ENCODE data around the gene CKMT2.
"Not testable (repeated sequence)": the region's sequence is repeated elsewhere in the genome, so short reads cannot be mapped to it uniquely, and the experiment has no call there.

The CKMT2 gene

DNA sequence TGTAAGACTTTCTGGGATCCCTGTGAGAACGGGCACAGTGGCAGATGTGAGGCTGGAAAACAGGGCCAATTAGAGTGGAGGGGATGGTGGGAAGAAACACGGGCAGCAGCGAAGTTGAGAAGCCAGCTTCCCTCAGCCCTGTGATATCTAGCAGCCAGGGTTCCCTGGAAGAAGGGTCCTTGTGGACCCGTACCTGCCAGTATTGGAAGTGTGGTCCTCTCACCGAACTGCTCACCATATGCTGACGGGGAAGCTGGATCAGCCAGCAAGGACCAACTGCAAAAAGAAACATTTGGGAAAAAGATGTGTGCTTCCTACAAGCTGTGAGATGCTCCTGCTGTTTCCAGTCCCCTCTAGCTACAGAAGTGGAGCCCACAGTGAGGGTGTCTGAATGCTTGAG, 13.6 kb downstream of the CKMT2 start:
- DNase-seq (ENCODE audit: extremely low spot score, insufficient read length, low read depth) (no peak), FAIRE-seq (no peak)

DNA sequence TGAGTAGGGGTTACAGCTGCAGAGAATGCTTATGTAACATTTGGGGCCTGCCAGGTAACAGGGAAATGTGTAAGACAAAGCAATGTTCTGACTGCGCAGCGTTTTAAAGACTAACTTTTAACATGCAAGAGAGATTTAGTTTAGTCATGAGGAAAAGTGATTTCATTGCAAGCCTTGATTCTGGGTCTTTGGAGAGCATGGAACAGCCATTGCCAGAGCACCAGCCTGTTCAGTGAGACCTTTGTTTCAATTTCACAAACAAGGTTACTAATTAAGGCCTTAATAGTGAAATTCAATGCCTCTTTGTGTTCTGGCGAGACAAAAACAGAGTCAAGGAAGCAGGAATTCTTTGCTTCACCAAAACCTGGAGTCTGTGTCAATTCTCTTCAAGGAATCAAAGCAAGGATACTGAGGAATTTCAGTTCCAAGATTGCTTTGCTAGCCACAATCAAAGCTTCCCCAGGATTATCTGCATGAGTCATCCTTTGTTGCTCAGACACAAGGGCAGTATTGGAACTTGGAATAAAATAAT, 14.4 kb downstream of the CKMT2 start:
- FAIRE-seq (no peak), DNase-seq (ENCODE audit: extremely low spot score, insufficient read length, low read depth) (no peak)

DNA sequence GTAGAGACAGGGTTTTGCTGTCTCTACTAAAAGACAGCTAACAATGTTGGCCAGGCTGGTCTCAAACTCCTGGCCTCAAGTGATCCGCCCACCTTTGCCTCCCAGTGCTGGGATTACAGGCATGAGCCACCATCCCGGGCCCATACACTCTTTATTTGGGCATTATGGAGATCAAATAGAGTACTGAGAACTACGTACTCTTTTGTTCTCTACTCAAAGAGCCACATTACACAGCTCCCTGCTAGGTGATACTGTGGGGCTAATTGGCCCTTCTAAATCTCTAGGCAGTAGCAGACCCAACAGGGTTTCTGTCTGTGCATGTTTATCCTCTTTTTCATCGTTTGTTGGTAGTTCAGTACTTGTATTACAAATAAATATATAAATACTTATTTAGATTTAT, 16.1 kb downstream of the CKMT2 start:
- DNase-seq (ENCODE audit: extremely low spot score, insufficient read length, low read depth) = no peak
- FAIRE-seq = no peak

DNA sequence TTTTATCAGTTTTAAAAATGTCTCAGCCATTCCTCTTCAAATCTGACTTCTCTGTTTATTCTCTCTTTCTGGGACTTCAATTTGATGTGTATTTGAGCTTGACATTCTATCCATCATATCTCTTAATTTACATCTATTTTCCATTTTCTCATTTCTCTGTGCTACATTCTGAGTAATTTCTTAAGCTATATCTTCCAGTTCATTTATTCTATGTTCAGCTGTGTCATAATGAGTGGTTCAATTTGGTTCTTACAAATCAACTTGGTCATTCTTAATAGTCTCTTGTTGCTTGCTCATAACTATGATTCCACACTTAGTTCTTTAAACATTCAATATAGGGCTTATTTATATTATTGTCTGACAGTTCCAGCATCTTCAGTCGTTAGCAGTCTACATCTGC, 16.9 kb downstream of the CKMT2 start:
- FAIRE-seq (no peak), DNase-seq (ENCODE audit: extremely low spot score, insufficient read length, low read depth) (no peak)

DNA sequence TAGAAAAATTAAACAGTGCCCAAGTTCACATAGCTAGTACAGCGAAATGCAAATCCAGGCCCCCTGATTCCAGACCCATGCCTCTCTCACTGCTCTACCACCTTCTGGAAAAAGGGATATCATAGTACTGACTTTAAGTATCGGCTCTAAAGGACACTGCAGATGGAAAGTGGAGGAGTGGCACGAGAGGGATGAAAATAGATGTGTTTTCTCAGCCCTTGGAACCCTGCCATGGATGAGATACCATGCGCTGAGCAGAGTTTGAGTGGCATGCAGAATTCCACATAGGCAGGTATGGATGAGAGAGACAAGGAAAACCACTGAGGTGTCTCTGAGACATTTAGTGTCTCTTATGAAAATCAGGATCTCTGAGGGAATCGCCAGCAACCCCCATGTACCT, 18.8 kb downstream of the CKMT2 start:
- no peak for FAIRE-seq
- no peak for DNase-seq (ENCODE audit: extremely low spot score, insufficient read length, low read depth)

DNA sequence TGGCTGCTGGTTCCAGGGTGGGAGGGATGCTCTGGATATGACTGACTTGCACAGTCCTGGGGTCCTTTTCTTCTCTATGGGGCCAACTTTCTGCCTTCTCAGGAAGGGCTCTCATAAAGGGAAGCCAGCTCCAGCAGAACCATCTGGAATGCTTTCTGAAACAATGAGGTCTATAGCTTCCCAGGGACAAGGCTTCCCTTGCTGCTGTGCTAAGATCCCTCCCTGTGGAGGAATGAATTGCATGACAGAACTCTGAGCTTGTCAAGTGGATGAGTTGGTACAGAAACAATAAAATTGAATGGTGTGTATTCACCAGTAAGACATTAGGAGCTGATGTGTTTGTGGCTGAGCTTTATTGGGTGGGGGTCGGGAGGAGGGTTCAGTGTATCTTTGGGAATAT, 19.8 kb downstream of the CKMT2 start:
- DNase-seq (ENCODE audit: extremely low spot score, insufficient read length, low read depth) (no peak), FAIRE-seq (no peak)

DNA sequence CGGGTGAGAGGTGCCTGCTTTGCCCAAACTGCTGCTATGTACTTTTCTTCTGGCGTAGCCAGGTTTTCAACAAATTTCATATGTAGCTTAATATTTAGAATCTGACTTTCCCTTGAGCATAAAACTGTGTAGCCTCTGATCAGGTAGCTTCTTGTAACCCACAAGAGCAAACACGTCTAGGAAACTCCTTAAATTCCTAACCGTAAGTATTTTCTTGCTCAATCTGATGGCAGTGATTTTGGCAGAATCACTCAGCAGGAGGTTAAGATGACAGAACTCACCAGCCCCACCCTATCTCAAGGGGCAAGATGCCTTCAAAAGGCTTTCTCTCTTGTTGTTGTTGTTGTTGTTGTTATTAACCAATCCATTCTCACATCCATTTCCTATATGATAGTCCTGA, 20.8 kb downstream of the CKMT2 start:
- FAIRE-seq (no peak), DNase-seq (ENCODE audit: extremely low spot score, insufficient read length, low read depth) (no peak)

DNA sequence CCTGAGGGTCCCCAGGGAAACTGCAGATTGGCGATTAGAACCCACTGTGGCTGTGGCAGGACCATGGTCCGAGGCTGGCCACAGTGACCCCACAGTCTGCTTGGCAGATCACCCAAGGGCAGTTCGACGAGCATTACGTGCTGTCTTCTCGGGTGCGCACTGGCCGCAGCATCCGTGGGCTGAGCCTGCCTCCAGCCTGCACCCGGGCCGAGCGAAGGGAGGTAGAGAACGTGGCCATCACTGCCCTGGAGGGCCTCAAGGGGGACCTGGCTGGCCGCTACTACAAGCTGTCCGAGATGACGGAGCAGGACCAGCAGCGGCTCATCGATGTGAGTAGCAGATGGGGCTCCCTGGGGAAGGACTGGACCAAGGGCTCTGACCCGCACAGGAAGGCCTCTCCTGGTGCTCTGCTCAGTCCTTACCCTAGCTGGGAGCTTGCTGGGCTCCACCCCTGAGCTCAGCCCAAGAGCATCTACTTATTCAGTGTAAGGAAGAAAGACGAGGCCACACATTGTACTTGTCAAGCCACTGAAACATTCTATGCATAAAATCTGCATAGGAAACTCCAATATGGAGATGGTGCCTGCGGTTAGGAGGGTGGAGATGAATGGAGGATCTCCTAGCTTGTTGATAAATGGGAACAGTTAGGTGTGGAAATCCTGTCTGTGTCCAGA, 21.9 kb downstream of the CKMT2 start:
- no peak for DNase-seq (ENCODE audit: extremely low spot score, insufficient read length, low read depth)
- no peak for FAIRE-seq

DNA sequence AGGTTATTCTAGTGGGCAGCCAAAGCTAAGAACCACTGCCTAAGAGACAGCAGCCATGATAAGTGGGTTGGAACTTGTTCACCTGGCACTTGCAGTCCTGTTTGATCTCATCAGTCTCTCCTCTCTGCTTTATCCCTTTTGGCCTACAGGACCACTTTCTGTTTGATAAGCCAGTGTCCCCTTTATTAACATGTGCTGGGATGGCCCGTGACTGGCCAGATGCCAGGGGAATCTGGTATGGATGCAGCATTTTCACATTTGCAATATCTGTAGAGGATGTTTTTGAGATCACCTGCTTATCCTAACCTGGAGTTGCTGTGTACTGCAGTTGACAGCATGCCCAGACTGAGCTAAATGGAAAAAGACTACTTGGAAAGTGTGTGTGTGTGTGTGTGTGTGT, 23.6 kb downstream of the CKMT2 start:
- DNase-seq (ENCODE audit: extremely low spot score, insufficient read length, low read depth) (no peak), FAIRE-seq (no peak)

DNA sequence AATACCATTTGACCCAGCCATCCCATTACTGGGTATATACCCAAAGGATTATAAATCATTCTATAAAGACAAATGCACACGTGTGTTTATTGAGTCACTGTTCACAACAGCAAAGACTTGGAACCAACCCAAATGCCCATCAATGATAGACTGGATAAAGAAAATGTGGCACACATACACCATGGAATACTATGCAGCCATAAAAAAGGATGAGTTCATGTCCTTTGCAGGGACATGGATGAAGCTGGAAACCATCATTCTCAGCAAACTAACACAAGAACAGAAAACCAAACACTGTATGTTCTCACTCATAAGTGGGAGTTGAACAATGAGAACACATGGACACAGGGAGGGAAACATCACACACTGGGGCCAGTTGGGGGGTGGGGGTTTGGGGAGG, 29.7 kb downstream of the CKMT2 start:
- not testable (repeated sequence) for DNase-seq (ENCODE audit: extremely low spot score, insufficient read length, low read depth); FAIRE-seq

DNA sequence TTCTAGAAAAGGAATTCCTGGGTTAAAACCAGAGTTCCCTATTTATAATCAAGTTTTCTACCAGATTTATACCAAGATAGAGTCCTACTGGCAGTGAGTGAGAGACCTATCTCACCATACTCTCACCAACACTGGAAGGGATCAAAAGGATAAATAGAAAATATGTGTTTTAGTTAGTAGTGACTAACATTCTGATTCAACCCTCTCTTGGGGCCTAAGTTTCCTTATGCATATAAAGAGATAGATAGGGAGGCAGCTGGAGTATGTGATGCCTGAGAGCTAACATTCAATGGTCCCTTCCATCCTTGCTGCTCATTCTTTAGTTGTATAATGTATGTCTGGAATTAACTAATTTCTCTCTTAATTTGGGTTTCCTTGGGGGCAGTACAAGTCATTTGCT, 32.0 kb downstream of the CKMT2 start:
- FAIRE-seq (no peak), DNase-seq (ENCODE audit: extremely low spot score, insufficient read length, low read depth) (no peak)

DNA sequence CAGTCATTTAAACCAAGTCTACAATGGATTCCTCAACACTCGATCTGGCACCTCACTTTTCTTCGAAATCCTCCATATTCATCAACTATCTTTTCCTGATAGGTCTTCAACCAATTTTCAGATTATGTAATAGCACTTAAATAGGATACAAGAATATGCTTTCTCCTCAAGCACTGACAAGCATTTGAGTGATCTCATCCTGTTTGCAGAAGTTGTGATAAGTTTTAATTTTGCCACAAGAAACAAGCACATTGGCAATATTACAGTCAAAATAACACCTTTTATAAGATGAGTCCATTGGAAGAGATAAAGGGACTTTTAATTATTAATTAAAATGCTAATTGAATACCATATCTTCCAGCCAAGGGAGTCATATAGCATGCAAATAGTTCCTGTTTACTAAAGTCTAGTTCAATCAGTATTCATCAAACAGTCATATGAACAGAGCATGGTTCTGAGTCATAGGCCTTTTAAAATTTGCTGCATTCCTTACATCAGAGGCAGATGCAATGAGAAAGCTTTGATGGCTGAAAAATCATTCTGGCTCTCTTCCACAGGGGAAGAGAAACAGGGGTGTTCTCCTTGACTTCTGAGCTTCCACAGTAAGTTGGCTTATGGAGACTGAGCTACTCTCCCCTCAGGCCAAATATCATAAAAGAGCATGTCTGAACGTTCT, 35.5 kb downstream of the CKMT2 start:
- peak; percentile 24 for FAIRE-seq
- DNase-seq (ENCODE audit: extremely low spot score, insufficient read length, low read depth) = no peak

DNA sequence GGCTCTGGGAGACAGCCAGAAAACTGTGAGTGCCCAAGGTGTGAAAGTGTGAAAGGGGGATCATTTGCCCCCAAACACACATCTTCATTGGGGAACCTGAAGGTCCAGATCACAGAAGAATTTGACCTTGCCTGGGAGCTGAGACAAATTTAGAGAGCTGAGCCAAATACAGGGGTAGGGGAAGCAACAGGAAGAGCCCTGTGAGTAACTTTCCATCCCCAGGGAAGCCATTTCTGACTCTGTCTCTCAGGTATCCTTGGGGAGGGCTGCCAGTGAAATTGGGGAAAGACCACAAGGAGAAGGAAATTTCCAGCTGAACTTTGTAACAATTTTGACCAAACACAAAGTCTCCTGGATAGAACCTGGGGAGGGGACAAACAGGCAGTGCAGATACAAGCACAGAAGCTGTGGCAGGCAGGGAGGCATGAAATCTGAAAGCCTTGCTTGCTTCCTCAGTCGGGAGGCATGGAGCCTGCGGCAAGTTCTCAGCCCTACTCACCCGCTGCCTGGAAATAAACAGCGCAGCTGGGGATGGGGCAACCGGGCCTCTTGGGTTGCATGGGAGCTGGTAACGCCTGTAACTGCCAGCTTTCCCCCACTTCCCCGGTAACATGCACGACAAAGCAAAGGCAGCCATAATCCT, 36.8 kb downstream of the CKMT2 start:
- DNase-seq (ENCODE audit: extremely low spot score, insufficient read length, low read depth) (no peak), FAIRE-seq (no peak)

DNA sequence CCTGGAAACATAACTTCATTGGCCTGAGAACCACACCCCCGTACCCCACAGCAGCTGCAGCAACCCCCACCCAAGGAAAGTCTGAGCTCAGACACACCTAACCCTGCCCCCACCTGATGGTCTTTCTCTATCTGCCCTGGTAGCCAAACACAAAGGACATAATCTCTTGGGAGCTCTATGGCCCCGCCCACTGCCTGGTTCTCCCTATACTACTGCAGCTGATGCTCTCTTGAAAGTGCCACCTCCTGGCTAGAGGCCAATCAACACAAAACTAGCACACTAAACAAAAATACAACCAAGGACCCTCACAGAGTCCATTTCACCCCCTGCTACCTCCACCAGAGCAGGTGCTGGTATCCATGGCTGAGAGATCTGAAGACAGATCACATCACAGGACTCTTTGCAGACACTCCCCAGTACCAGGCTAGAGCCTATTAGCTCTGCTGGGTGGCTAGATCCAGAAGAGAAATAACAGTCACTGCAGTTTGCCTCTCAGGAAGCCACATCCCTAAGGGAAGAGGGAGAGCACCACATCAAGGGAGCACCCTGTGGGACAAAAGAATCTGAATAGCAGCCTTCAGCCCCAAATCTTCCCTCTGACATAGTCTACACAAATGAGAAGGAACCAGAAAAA, 37.4 kb downstream of the CKMT2 start:
- FAIRE-seq; DNase-seq (ENCODE audit: extremely low spot score, insufficient read length, low read depth): not testable (repeated sequence)

DNA sequence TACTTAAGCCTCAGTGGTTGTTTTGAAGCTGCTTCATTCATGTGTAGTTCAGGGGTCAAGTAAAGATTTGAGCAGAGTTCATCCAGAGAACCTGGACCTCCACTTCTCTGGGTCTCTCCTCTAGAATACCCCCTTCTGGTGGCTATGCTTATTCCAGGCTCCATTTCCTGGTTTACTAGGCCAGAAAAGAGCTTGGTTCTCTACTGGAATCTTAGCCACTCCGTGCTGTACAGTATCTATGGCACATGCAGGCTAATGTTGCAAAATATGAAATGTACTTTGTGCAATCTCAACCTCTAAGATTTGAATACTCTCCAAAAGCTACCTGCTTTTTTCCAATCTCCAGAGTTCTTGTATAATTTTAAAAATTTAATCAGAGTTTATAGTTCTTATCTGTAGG, 50.9 kb downstream of the CKMT2 start:
- no peak for FAIRE-seq

DNA sequence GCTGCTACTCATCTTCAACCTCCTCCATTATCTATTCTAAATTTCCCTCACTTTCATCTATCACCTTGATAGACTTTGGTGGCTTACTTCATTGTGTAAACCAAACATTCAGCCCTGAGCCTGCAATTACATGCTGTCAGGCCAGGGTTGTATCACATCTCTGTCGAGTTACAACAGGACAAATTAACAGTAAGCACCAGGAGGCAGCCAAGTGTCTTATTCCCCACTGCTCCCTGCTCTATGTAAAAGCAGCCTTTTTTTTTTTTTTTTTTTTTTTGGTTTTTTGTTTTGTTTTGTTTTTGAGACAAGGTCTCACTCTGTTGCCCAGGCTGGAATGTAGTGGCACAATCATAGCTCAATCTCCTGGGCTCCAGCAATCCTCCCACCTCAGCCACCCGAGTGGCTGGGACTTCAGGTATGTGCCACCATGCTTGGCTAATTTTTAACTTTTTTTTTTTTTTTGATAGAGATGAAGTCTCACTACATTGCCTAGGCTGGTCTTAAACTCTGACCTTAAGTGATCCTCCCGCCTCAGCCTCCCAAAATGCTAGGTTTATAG, 53.0 kb downstream of the CKMT2 start:
- FAIRE-seq = no peak

More for the DNA sequence above, 50.9 kb downstream of the CKMT2 start:
- DNase-seq (ENCODE audit: extremely low spot score, insufficient read length, low read depth) = no peak

DNA sequence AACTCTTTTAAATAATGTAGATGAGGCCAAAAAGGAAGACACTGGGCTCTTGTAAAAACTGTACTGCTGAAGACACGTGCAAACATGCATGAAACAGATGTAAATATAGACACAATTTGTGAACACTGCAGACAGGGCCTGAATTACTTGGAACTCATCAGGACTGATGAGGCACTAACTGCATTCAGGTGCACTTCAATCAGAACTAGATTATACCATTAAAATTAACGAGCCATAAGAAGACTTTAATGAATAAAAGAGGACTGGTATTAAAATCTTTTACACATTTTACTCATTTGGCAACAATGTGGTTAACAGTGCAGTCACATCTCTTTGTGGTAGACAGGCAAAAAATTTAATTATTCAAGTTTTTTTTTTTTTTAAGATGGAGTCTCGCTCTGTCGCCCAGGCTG, 54.9 kb downstream of the CKMT2 start:
- DNase-seq (ENCODE audit: extremely low spot score, insufficient read length, low read depth) = no peak
- peak; percentile 56 for FAIRE-seq

More for the DNA sequence above, 53.0 kb downstream of the CKMT2 start:
- no peak for DNase-seq (ENCODE audit: extremely low spot score, insufficient read length, low read depth)

DNA sequence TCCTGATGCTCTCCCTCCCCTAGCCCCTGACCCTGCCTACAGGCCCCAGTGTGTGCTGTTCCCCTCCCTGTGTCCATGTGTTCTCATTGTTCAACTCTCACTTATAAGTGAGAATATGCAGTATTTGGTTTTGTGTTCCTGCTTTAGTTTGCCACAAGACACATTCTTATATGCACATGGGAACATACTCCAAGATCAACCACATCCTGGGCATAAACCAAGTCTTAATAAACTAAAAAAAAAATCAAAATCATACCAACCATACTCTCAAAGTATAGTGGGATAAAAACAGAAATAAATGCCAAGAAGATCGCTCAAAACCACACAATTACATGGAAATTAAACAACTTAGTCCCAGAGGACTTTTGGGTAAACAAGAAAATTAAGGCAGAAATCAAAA, 57.0 kb downstream of the CKMT2 start:
- no peak for FAIRE-seq
- no peak for DNase-seq (ENCODE audit: extremely low spot score, insufficient read length, low read depth)

DNA sequence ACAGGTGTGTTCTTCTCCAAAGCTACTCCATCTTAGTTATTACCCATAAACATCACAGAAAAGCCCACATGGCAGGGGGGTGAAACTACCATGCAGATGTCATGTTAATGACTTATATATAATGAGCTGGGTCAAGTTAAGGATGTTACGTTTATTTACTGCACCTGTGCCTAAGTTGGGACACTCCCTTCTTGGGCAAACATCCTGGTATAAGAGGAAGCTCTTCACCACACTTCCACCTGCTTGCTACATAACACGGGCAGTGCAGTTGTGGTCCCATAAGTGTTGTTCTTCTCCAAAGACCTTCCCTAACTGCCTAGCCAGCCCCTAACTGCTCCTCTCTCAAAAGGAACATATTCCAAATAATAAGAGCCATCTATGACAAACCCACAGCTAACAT, 59.0 kb downstream of the CKMT2 start:
- DNase-seq (ENCODE audit: extremely low spot score, insufficient read length, low read depth) (no peak), FAIRE-seq (no peak)

DNA sequence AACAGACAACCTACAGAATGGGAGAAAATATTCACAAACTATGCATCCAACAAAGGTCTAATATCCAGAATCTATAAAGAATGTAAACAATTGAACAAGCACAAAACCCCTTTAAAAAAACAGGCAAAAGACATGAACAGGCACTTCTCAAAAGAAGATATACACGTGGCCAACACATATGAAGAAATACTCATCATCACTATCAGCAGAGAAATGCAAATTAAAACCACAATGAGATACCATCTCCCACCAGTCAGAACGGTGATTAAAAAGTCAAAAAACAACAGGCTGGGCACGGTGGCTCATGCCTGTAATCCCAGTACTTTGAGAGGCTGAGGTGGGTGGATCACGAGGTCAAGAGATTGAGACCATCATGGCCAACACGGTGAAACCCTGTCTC, 60.9 kb downstream of the CKMT2 start:
- FAIRE-seq = not testable (repeated sequence)

More for the DNA sequence above, 60.9 kb downstream of the CKMT2 start:
- not testable (repeated sequence) for DNase-seq (ENCODE audit: extremely low spot score, insufficient read length, low read depth)
